Transverse colon (tissue), 4 donors: ENCODE data around the gene LRP1B.

Experiments used
- CTCF ChIP-seq, 5 experiments: fragments of 200-600 bp in 3 of 5; fragments of 450-650 bp in 2 of 5; sonication (generic) in 3 of 5; IDR thresholded peaks; 1 replicate in 2 of 5; 2 replicates in 3 of 5; pipeline ENCODE4 v1.5.1; 2016 to 2017; ENCODE audit warnings: antibody characterized with exemption in 5 of 5, inconsistent platforms in 3 of 5, mild to moderate bottlenecking in 2 of 5, moderate library complexity in 1 of 5
- EP300 ChIP-seq: sonication (generic); formaldehyde crosslinking; IDR thresholded peaks from one replicate; pipeline ENCODE4 v1.6.1; 2017; ENCODE audit warnings: antibody characterized with exemption, low read depth
- POLR2A ChIP-seq: fragments of 450-650 bp; IDR thresholded peaks from one replicate; pipeline ENCODE4 v1.6.1; 2016; ENCODE audit warnings: antibody characterized with exemption, mild to moderate bottlenecking, moderate library complexity
- POLR2AphosphoS5 ChIP-seq, 3 donors: sonication (generic); formaldehyde crosslinking; IDR thresholded peaks; one replicate each; pipeline ENCODE4 v1.6.1; 2016; ENCODE audit warnings: antibody characterized with exemption in 3 of 3

DNA sequence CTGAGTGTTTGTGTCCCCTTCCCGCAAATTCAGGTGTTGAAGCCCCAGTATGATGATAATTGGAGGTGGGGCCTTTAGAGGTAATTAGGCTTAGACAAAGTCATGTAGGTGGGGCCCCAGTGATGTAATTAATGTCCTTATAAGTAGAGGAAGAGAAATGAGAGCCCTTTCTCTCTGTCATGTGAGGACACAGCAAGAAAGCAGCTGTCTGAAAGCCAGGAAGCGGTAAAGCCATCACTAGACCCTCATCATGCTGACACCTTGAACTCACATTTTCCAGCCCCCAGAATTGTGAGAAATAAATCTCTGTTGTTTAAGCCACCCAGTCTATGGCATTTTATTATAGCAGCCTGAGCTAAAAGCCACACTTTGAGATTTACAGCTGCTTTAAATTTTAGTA is 1580.0 kb downstream of the LRP1B start:
- TF ChIP-seq CTCF (IDR thresholded peaks at IDR 0.05), result no peak
- TF ChIP-seq POLR2A, result no peak
- no peak for TF ChIP-seq POLR2AphosphoS5 (IDR thresholded peaks at IDR 0.05)
- no peak for TF ChIP-seq EP300
